Measurements from ENCODE around the gene C12orf76.
"Not testable (repeated sequence)": the region's sequence is repeated elsewhere in the genome, so short reads cannot be mapped to it uniquely, and the experiment has no call there.

Gene C12orf76, protein sequence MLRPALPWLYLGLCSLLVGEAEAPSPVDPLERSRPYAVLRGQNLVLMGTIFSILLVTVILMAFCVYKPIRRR

GRCh38 chr12:110048242-110049027 lies at the start of gene C12orf76:
TSS of gene C12orf76 (minus strand) at chr12:110048522. CDS start at chr12:110048495, 27 bp downstream.
- FAIRE-seq, result peak; percentile 78

GRCh38 chr12:110093631-110094311 lies 45.4 kb upstream of the C12orf76 start:
- FAIRE-seq, result no peak

DNA sequence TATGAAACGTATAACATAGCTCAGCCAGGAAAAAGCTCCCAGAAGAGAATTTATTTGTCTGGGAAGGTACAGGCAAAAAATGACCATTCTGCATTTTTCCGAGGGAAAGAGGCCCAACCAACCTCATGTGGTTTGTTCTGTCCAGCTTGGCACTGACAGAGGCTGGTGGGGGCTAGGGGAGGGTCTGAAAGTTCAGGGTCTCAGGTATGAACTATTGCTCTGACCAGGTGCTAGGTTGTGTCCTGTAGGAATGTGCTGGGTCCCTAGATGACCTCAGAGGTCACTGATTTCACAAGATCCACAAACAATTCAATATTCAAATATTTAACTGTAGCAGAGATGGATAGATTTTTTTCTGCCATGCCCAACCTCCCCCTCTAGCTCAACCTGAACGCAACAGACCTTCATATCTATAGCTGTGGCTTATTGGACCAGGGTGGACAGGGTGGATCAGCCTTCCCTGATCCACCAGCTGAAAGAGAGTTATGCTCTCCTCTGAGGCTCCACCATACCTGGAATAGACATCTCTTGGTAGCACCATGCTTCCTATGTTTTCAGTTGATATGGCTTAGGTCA lies 42.9 kb upstream of the C12orf76 start:
- FAIRE-seq, result no peak

DNA sequence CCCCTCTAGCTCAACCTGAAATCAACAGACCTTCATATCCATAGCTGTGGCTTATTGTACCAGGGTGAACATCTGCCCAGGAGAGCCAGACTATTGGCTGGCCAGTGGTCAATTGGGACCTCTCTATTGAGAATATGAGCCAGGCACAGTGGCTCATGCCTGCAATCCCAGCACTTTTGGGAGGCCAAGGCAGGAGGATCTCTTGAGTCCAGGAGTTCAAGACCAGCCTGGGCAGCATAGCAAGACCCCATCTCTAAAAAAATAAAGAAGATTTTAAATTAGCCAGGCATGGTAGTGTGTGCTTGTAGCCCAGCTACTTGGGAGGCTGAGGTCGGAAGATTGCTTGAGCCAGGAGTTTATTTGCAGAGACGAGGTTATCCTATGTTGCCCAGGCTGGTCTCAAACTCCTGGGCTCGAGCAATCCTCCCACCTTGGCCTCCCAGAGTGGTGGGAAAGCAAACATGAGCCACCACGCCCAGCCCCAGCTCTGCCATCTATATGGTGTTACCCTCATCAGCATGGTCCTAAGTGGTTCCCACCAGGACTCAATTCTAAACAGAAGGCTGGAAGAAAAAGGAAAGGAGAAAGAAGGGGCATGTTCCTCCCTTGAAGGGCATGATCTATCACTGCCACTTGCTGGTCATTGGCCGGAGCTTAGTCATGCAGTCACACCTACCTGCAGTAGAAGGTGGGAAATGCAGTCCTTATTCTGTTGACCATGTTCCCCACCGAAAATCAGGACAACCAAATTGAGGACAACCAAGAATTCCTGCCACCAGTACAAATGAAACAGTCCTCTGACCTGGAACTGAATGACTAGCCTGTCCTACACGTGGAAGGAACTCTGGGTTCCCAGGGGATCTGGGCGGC lies 42.2 kb upstream of the C12orf76 start:
- no peak for FAIRE-seq

DNA sequence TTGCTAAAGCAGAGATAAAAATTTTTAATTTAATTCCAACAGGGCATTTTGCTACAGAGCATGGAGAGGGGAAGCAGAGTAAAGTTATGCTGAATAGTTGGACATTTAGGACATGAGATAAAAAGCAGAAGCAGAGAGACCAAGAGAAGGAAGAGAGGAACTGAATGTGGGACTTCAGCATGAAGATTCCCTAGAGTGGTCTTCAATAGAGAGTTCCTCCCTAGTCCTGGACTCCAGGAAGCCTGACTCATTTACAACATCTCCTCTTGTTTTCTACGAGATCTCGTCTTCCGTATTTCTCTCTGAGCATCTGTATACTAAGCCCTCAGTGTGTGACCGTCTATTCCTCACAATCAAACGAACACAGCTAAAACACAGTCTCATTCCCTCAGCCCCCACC lies 40.6 kb upstream of the C12orf76 start:
- no peak for FAIRE-seq

- FAIRE-seq, result not testable (repeated sequence)
Measured at GRCh38 chr12:110088216-110088615, 39.9 kb upstream of the C12orf76 start.

DNA sequence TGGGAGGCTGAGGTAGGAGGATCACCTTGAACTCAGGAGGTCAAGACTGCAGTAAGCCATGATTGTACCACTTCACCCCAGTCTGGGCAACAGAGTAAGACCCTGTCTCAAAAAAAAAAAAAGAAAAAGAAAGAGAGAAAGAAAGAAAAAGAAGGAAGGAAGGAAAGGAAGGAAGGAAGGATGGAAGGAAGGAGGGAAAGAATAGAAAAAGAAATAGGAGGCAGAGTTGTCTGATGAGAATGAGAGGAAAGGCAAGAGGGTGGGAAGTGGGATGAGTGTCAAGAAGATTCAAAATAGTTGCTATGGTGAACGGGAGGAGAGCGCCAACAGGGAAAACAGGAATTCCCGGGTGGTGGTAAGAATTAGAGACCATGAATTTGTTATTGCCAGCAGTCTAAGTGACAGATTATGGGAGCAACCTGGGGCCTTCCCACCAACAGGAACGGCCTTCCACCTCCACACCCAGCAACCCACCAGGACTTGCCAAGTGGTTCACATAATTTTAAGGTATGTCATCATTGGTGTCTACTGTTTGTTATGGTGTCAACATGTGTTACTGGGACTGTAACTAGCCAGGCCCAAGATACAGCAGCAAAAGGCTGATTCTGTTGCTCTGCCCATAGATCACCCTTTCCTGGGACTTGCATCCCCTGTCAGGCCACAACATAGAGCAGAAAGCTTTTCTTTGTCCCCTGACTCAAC lies 36.1 kb upstream of the C12orf76 start:
- FAIRE-seq, result no peak

DNA sequence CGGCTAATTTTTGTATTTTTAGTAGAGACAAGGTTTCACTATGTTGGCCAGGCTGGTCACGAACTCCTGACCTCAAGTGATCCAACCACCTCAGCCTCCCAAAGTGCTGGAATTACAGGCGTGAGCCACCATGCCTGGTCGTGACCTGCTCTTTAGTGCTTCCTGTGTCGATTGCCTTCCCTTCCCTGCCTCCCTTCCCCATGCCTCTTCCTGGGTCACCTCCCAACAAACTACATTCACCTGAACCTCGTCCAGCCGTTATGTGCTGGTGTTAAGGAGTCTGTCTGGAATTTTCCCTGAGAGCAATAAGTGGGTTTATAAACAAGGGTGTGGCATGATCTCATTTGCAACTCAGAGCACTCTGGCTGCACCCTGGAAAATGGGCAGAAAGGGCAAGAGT lies 32.1 kb upstream of the C12orf76 start:
- no peak for FAIRE-seq

- no peak for FAIRE-seq
Measured at GRCh38 chr12:110079477-110080400, 31.4 kb upstream of the C12orf76 start.

GRCh38 chr12:110077800-110078199 lies 29.5 kb upstream of the C12orf76 start:
- FAIRE-seq, result no peak

DNA sequence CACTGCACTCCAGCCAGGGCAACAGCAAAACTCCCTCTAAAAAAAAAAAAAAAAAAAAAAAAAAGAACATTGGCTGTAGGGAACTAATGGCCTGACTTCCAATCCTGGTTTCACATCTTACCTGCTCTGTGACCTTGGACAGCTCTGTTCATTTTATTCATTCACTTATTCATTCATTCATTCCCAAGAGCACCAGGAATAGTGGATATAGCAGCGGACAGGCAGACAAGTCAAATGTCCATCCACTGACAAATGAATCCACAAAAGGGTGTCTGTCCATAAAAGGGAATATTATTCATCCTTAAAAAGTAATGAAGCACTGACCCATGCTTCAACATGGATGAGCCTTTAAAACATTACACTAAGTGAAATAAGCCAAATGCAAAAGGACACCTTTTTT lies 27.6 kb upstream of the C12orf76 start:
- FAIRE-seq, result no peak

GRCh38 chr12:110074089-110074488 lies 25.8 kb upstream of the C12orf76 start:
- no peak for FAIRE-seq

GRCh38 chr12:110073049-110073831 lies 24.9 kb upstream of the C12orf76 start:
- FAIRE-seq, result no peak

GRCh38 chr12:110072636-110073035 lies 24.3 kb upstream of the C12orf76 start:
- FAIRE-seq, result not testable (repeated sequence)

DNA sequence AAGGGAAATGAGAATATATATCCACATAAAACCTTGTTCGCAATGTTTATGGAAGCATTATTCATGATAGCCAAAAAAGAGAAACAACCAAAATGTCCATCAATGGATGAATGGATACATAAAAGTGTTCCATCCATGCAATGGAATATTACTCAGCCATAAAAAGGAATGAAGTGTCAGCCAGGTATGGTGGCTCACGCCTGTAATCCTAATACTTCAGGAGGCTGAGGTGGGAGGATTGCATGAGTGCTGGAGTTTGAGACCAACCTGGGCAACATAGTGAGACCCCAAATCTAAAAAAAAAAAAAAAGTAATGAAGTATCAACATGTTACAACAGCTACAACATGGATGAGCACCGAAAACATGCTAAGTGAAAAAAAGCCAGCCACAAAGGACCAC lies 23.6 kb upstream of the C12orf76 start:
- FAIRE-seq, result no peak

DNA sequence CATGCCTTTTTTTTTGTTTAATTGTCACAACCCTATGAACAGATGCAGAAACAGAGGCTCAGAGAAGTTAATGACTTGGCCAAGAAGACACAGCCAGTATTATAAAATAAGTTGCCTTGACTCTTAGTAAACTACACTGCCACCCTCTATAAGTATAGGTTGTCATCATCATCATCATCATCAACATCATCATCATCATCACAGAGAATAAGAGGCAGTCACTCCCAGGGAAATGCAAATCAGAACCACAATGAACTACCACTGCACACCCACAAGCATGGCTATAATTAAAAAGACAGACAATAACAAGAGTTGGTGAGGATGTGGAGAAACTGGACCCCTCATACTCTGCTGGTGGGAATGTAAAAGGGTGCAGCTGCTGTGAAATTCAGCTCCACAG lies 23.2 kb upstream of the C12orf76 start:
- FAIRE-seq, result no peak

GRCh38 chr12:110068654-110069053 lies 20.3 kb upstream of the C12orf76 start:
- FAIRE-seq, result no peak

DNA sequence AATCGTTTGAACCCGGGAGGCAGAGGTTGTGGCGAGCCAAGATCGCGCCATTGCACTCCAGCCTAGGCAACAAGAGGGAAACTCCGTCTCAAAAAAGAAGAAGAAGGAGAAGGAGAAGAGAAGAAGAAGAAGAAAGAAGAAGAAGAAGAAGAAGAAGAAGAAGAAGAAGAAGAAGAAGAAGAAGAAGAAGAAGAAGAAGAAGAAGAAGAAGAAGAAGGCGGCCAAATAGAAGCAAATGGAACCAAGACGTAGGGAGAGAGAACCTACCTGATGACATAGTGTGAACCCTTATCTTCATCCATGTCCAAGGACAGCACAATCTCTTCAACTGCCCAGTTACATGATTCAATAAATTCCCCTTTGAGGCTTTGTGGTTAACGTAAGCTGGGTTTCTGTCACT lies 19.8 kb upstream of the C12orf76 start:
- FAIRE-seq, result not testable (repeated sequence)

- FAIRE-seq, result no peak
Measured at GRCh38 chr12:110067531-110067930, 19.2 kb upstream of the C12orf76 start.

GRCh38 chr12:110065540-110065939 lies 17.2 kb upstream of the C12orf76 start:
- FAIRE-seq, result no peak

Data from TTC549 (cell line).